GM18873 (cell line): ENCODE measurements around the gene BRAP.
"Not testable (repeated sequence)": the region's sequence is repeated elsewhere in the genome, so short reads cannot be mapped to it uniquely, and the experiment has no call there.

Source experiments
- ATAC-seq: cut with Tn5 transposase; IDR thresholded peaks from one replicate; pipeline ENCODE4 v1.9.1; 2021; ENCODE audit warnings: mild to moderate bottlenecking, moderate library complexity, moderate number of reproducible peaks; ENCODE audit not compliant: unreplicated experiment, low FRiP score

BRAP gene, protein sequence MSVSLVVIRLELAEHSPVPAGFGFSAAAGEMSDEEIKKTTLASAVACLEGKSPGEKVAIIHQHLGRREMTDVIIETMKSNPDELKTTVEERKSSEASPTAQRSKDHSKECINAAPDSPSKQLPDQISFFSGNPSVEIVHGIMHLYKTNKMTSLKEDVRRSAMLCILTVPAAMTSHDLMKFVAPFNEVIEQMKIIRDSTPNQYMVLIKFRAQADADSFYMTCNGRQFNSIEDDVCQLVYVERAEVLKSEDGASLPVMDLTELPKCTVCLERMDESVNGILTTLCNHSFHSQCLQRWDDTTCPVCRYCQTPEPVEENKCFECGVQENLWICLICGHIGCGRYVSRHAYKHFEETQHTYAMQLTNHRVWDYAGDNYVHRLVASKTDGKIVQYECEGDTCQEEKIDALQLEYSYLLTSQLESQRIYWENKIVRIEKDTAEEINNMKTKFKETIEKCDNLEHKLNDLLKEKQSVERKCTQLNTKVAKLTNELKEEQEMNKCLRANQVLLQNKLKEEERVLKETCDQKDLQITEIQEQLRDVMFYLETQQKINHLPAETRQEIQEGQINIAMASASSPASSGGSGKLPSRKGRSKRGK

GRCh38 chr12:111685811-111686573 is at the start of gene BRAP, which contains the start of gene ACAD10:
BRAP (minus strand) TSS chr12:111685956; CDS start chr12:111685792, 164 bp downstream.
ACAD10 (plus strand) TSS chr12:111686053; CDS start chr12:111692710, 6,657 bp downstream.
- ATAC-seq, result peak; percentile 83

GRCh38 chr12:111733340-111733915 is 47.7 kb upstream of the BRAP start:
- no peak for ATAC-seq

- ATAC-seq, result no peak
Observed at GRCh38 chr12:111732786-111733185, 47.0 kb upstream of the BRAP start.

DNA sequence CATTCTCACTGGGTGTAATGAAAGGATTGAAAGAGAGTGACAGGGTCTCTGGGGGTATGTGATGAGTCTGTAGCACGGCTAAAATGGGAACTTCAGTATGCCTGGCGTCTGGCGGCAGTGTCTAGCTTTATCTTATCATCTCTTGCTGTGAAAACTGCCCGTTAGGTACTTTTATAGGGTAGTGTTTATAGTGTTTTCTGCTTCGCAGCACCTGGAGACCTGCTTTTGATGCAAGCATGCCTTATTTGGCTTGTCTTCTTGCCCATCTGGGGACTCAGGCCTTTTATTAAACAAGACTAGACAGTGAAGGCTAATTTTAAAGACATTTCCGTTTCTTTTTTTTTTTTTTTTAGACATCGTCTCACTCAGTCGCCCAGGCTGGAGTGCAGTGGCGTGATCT is 44.7 kb upstream of the BRAP start:
- no peak for ATAC-seq

DNA sequence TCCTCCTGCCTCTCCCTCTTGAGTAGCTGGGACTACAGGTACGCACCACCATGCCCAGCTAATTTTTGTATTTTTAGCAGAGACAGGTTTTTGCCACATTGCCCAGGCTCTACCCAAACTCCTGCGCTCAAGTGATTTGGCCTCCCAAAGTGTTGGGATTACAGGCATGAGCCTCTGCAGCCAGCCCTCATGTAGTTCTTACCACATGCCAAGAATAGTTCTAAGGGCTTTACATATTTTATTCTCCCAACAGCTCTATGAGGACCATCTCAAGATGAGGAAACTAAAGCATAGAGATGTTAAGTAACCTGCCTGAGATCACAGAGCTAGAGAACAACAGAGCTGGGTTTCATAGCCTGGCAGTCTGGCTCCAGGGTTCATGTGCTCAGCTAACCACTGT is 43.0 kb upstream of the BRAP start:
- no peak for ATAC-seq

DNA sequence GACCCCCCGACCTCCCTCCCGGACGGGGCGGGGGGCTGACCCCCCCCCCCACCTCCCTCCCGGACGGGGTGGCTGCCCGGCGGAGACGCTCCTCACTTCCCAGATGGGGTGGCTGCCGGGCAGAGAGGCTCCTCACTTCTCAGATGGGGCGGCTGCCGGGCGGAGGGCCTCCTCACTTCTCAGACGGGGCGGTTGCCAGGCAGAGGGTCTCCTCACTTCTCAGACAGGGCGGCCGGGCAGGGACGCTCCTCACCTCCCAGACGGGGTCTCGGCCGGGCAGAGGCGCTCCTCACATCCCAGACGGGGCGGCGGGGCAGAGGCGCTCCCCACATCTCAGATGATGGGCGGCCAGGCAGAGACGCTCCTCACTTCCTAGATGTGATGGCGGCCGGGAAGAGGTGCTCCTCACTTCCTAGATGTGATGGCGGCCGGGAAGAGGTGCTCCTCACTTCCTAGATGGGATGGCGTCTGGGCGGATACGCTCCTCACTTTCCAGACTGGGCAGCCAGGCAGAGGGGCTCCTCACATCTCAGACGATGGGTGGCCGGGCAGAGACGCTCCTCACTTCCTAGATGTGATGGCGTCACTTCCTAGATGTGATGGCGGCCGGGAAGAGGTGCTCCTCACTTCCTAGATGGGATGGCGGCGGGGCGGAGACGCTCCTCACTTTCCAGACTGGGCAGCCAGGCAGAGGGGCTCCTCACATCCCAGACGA is 38.0 kb upstream of the BRAP start:
- not testable (repeated sequence) for ATAC-seq

GRCh38 chr12:111720457-111720856 is 34.7 kb upstream of the BRAP start:
- ATAC-seq, result no peak

GRCh38 chr12:111719316-111719715 is 33.6 kb upstream of the BRAP start:
- not testable (repeated sequence) for ATAC-seq

GRCh38 chr12:111715279-111715678 is 29.5 kb upstream of the BRAP start:
- no peak for ATAC-seq

- ATAC-seq, result no peak
Observed at GRCh38 chr12:111706145-111706544, 20.4 kb upstream of the BRAP start.

- ATAC-seq, result no peak
Observed at GRCh38 chr12:111705672-111706071, 19.9 kb upstream of the BRAP start.

DNA sequence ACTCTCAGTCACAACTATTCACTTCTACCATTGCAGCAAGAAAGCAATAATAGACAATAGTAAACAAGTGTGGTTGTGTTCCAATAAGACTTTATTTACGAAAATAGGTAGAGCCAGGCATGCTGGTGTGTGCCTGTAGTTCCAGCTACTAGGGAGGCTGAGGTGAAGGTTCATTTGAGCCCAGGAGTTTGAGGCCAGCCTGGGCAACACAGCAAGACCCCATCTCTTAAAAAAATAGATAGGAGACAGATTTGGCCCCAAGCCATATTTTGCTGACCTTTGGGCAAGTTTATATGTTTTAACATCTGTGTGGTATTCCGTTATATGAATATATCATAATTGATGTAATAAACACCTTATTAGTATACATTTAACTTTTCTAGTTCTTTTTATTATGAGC is 14.2 kb upstream of the BRAP start:
- no peak for ATAC-seq

DNA sequence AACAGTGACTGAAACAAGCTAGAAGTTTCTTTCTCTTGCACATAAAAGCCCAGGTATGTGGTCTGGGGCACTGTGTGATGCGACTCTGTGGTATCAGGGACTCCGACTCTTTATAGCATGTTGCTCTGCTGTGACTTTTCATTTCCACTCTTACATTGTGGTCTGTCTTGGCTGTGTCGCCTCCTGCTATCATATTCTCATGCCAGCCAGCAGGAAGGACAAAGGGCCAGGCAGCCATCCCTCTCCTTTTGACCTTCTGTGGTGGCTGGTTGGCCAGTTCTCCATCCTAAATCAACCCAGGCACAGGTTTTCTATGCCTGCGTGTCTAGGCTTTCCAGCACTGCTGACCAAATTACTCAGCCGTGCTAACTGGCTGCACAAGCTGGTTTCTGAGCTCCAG is 8.1 kb upstream of the BRAP start:
- ATAC-seq, result no peak

DNA sequence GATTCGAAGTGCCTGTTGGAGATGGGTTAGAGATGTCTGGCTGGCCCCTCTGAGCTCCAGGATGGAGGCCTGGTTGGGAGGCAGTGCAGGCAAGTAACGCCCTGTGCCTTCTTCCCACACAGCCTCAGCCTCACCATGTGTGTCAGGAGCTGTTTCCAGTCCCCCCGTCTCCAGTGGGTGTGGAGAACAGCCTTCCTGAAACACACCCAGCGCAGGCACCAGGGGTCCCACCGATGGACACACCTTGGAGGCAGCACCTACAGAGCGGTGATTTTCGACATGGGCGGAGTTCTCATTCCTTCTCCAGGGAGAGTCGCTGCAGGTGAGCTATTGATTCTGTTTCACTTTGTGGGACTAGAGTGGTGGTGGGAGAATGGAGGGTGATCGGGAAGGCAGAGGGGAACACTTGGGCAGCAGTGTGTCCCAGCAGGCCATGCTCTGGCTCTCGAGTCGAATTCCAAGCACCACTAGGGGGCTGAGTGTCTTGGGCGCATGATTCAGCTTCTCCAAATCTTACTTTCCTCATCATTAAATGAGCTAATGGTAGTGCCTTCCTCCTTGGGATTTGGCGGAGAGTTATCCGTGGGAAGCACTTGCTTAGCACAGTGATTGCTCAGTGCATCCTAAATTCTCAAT is 6.9 kb upstream of the BRAP start:
- ATAC-seq, result no peak

- no peak for ATAC-seq
Observed at GRCh38 chr12:111691262-111691661, 5.5 kb upstream of the BRAP start.

DNA sequence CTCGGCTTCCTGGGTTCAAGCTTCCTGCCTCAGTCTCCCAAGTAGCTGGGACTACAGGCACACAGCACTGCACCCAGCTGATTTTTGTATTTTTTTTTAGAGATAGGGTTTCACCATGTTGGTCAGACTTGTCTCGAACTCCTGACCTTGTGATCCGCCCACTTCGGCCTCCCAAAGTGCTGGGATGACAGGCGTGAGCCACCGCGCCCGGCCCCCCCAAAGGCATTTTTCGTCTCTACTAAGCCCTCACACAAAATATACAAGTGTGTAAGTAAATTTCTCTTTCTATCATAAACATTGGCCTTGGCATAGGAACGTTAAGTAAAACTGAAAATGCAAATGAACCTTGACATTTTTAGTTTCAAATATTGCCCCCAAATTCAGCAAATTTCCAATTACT is 2.2 kb upstream of the BRAP start:
- ATAC-seq, result no peak

DNA sequence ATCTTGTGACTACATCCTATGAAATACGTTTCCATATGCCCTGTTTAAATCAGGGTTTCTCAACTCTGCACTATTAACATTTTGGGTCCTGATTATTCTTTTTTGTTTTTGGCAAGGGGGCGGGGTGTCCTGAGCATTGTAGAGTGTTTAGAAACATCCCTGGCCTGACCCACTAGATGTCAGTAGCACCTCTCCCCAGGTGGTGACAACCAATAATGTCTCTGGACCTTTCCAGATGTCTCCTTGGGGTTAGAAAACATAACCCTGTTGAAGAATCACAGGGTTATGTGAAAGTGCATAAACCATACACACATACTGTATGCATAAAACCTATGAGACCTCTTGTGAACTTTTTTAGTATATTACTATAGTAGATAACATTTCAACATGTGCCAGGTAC is 1.5 kb upstream of the BRAP start:
- ATAC-seq, result no peak

- no peak for ATAC-seq
Observed at GRCh38 chr12:111686574-111687105, 884 bp upstream of the BRAP start.

DNA sequence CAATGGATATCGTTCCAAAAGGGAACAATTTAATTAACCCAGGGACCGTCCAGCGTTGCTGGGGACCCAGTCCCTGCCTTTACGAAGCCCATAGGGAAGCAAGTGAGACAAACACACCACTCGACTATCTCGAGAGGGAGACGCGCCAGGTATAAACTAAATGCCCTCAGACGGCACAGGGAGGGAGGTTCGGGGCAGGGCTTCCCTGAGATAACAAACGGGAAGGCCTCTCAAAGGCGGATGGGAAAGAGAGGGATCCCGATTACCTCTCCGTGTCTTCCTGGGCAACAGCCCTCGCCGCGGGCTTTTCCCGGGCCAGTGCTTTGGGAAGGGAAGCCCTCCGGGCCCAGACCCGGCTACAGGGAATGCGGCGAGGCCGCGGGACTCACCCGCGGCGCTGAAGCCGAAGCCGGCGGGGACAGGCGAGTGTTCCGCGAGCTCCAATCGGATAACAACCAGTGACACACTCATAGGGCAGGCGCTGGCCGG is 390 bp downstream of the BRAP start:
- ATAC-seq, result no peak
